ENCODE data around the gene PGA3. TPM values are rescaled to one million over a fixed set of nuclear protein-coding genes. Genes with fewer than 3 reads are reported as not detected.
"Not testable (repeated sequence)": the region's sequence is repeated elsewhere in the genome, so short reads cannot be mapped to it uniquely, and the experiment has no call there.

The PGA3 gene
- total RNA-seq, 1 donor from 2014 or later, result not detected

DNA sequence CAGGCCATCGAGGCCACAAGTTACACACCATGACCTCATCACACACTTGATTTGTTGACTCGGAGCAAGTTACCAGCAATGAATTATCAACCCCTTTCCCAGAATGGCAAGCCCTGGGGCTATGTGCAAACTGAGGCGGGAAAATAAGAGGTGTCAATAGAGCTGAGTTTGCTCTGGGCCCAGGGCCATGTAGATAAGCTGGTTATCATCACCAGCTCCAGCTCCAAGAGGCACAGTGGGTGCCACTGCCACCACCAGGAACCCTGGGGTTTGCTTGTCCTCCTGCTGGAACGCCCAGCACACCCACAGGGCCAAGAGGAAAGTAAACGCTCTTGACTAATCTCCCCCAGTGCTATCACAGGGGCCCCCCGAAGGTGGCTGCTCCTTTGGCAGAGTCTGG is 29.0 kb upstream of the PGA3 start:
- peaks cover 29% of the 10 kb centered on the region for H3K27me3 Mint-ChIP-seq (ENCODE audit: low read depth)
- no peak overlapping the region for H3K4me3 Mint-ChIP-seq
- peaks cover 4% of the 10 kb centered on the region for H3K9me3 Mint-ChIP-seq
- no peaks in the 10 kb centered on the region for H3K4me1 Mint-ChIP-seq
- TF ChIP-seq CTCF (conservative IDR thresholded peaks at IDR 0.05), result no peak
- H3K27ac Mint-ChIP-seq (ENCODE audit: unreplicated experiment), result no peak overlapping the region
- DNase-seq (ENCODE audit: low read depth, low spot score), result no peak
- no peaks in the 10 kb centered on the region for H3K36me3 Mint-ChIP-seq (ENCODE audit: low read depth)

DNA sequence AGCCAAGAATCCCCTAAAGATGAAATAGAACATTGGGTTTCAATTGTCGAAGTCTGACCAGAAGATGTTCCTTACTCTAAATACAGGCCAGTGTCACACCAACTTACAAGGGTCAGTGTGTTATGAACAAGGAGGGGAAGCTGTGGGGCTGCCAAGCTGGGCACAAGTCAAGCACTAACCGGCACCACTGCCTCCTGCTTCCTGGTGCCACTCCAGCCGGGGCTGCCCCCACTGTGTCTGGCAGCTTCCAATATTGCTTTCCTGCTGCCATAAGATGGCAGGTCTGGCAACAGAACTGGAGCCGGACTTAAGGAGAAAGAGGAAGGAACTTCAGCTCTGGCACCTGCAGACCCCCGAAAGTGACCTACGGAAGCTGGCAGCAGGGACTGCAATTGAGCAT is 28.4 kb upstream of the PGA3 start:
- H3K36me3 Mint-ChIP-seq (ENCODE audit: low read depth), result no peaks in the 10 kb centered on the region
- no peaks in the 10 kb centered on the region for H3K4me1 Mint-ChIP-seq
- no peak overlapping the region for H3K4me3 Mint-ChIP-seq
- no peak for DNase-seq (ENCODE audit: low read depth, low spot score)
- peaks cover 4% of the 10 kb centered on the region for H3K9me3 Mint-ChIP-seq
- no peak overlapping the region for H3K27ac Mint-ChIP-seq (ENCODE audit: unreplicated experiment)
- no peak for TF ChIP-seq CTCF (conservative IDR thresholded peaks at IDR 0.05)
- peaks cover 34% of the 10 kb centered on the region for H3K27me3 Mint-ChIP-seq (ENCODE audit: low read depth)

- H3K36me3 Mint-ChIP-seq (ENCODE audit: low read depth), result no peaks in the 10 kb centered on the region
- peaks cover 4% of the 10 kb centered on the region for H3K9me3 Mint-ChIP-seq
- H3K27ac Mint-ChIP-seq (ENCODE audit: unreplicated experiment), result no peak overlapping the region
- no peak overlapping the region for H3K4me3 Mint-ChIP-seq
- H3K27me3 Mint-ChIP-seq (ENCODE audit: low read depth), result peaks cover 34% of the 10 kb centered on the region
- H3K4me1 Mint-ChIP-seq, result no peaks in the 10 kb centered on the region
- TF ChIP-seq CTCF (conservative IDR thresholded peaks at IDR 0.05), result no peak
- no peak for DNase-seq (ENCODE audit: low read depth, low spot score)
Measured at GRCh38 chr11:61176446-61176845, 26.9 kb upstream of the PGA3 start.

- not testable (repeated sequence) for H3K4me1 Mint-ChIP-seq; H3K27ac Mint-ChIP-seq (ENCODE audit: unreplicated experiment); H3K36me3 Mint-ChIP-seq (ENCODE audit: low read depth); H3K9me3 Mint-ChIP-seq; H3K4me3 Mint-ChIP-seq; DNase-seq (ENCODE audit: low read depth, low spot score)
- H3K27me3 Mint-ChIP-seq (ENCODE audit: low read depth), result peaks cover 18% of the 10 kb centered on the region
Measured at GRCh38 chr11:61180205-61180604, 23.1 kb upstream of the PGA3 start.

DNA sequence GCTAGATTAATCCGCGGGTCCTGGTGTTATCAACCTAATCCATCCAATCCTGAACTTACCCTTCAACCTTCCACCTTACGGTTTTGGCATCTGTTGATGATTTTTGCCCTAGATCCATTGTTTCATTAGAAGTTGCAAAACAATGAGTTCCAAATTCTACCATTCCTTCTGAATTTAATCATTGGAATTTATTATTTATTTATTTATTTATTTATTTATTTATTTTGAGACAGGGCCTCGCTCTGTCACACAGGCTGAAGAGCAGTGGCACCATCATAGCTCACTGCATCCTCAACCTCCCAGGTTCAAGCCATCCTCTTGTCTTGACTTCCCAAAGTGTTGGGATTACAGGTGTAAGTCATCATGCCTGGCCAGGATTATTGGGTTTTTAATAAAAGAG is 21.8 kb upstream of the PGA3 start:
- Mint-ChIP-seq H3K36me3 (ENCODE audit: low read depth) (no peaks in the 10 kb centered on the region), H3K27me3 (ENCODE audit: low read depth) (peaks cover 9% of the 10 kb centered on the region), H3K4me1 (no peaks in the 10 kb centered on the region), H3K27ac (ENCODE audit: unreplicated experiment) (no peak overlapping the region), H3K4me3 (no peak overlapping the region), H3K9me3 (no peaks in the 10 kb centered on the region)
- no peak for DNase-seq (ENCODE audit: low read depth, low spot score)
- no peak for TF ChIP-seq CTCF (conservative IDR thresholded peaks at IDR 0.05)

GRCh38 chr11:61183645-61184044 is 19.7 kb upstream of the PGA3 start:
- peak; percentile 57 for TF ChIP-seq CTCF (conservative IDR thresholded peaks at IDR 0.05)
- H3K4me3 Mint-ChIP-seq, result no peak overlapping the region
- no peaks in the 10 kb centered on the region for H3K36me3 Mint-ChIP-seq (ENCODE audit: low read depth)
- peaks cover 7% of the 10 kb centered on the region for H3K27me3 Mint-ChIP-seq (ENCODE audit: low read depth)
- no peak for DNase-seq (ENCODE audit: low read depth, low spot score)
- no peaks in the 10 kb centered on the region for H3K9me3 Mint-ChIP-seq
- peaks cover 4% of the 10 kb centered on the region for H3K4me1 Mint-ChIP-seq
- H3K27ac Mint-ChIP-seq (ENCODE audit: unreplicated experiment), result peak overlapping the region; percentile 15

All from neural crest cell (in vitro differentiated cells).